ENCODE measurements around the gene UTS2. TPM values are rescaled to one million over a fixed set of nuclear protein-coding genes. Genes with fewer than 3 reads are reported as not detected.

The UTS2 gene
- total and polyA plus RNA-seq, 9 of the 15 experiments (the other 6 are each of a cell fraction or from before 2014, with no cell fraction given) = 0.22 to 0.29 TPM; not detected in 7

DNA sequence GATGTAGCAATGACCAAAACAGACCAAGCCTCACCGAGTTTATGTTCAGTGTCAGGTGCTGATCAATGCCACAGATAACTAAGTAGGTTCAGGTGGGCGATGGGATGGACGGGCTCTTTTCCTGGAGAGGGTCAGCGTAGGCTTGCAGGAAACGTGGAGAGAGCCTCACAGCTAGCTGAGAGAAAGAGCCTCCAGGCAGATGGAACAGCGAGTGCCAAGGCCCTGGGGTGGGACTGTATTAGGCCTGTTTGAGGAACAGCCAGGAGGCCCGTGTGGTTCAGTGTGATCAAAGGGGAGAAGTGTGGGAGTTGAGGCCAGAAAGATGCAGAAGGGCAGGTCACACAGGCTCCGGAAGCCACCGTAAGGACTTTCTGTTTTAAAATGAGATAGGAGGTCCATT is 7.3 kb upstream of the UTS2 start:
- no peak overlapping the region for H3K9ac ChIP-seq (ENCODE audit: insufficient read depth in 1 of 2, low read depth in 2 of 2, low read length in 2 of 2)
- BruUV-seq (replicated peaks) = no TSS peak
- in situ Hi-C loops (cut with MboI) = no loop called here
- H3K27ac ChIP-seq (ENCODE audit: extremely low read depth, low read depth, low read length) = no peak overlapping the region
- H4K20me1 ChIP-seq (replicated peaks; ENCODE audit: control insufficient read depth, insufficient read depth, low read length) = 0 out of 2 replicates have a peak, but pooled peaks cover 8% of the 10 kb centered on the region
- ChIA-PET CTCF (ENCODE audit: low intra/inter-chr PET ratio) (no interaction called here), POLR2A (no interaction called here)
- FAIRE-seq (no peak), DNase-seq (ENCODE audit: extremely low read depth in 1 of 4, low spot score in 3 of 4) (no peak), ATAC-seq (no peak)
- no peaks in the 10 kb centered on the region for H3K36me3 ChIP-seq (ENCODE audit: control insufficient read depth, insufficient read depth, low read length)
- H3K27me3 ChIP-seq (ENCODE audit: control insufficient read depth in 2 of 2, insufficient read depth in 2 of 2, low read length in 2 of 2) = peaks cover 2 to 8% of the 10 kb centered on the region in 2 experiments; a peak in 2 of 5 replicates
- H3K4me2 ChIP-seq (ENCODE audit: insufficient read depth, low read length) = no peak overlapping the region
- WGBS (ENCODE audit: insufficient coverage, low coverage, missing lambda C conversion rate) = 33% methylated on average over 9 of the region's 9 CpGs
- H3K4me1 ChIP-seq (replicated peaks in 1 of 2; ENCODE audit: control insufficient read depth in 2 of 2, insufficient read depth in 2 of 2, low read length in 2 of 2) = peaks cover 0 to 13% of the 10 kb centered on the region in 2 experiments; a peak in 3 of 5 replicates
- no peaks in the 10 kb centered on the region for H3K79me2 ChIP-seq (ENCODE audit: control insufficient read depth, insufficient read depth, low read length)
- H3K9me3 ChIP-seq (replicated peaks; ENCODE audit: control insufficient read depth, insufficient read depth, low read depth, low read length) = no peaks in the 10 kb centered on the region
- no peaks in the 10 kb centered on the region for H3K9me1 ChIP-seq (ENCODE audit: control insufficient read depth, insufficient read depth, low read length)
- H2AFZ ChIP-seq (ENCODE audit: low read depth, low read length) = no peak overlapping the region
- no peak overlapping the region for H3K4me3 ChIP-seq
- intact Hi-C loops (cut with micrococcal nuclease) = no loop called here
- TF ChIP-seq FIP1L1 (IDR thresholded peaks at IDR 0.05; ENCODE audit: low read depth, low read length, poor library complexity, severe bottlenecking) (no peak), OTX1 (CRISPR knock-in tag; IDR thresholded peaks at IDR 0.05) (no peak), TAF7 (tag; IDR thresholded peaks at IDR 0.05) (no peak), ZNF431 (CRISPR knock-in tag; IDR thresholded peaks at IDR 0.05) (no peak), ZNF239 (CRISPR knock-in tag; IDR thresholded peaks at IDR 0.05) (no peak), NCOA1 (IDR thresholded peaks at IDR 0.05; ENCODE audit: low read depth) (no peak), CHCHD3 (CRISPR knock-in tag; IDR thresholded peaks at IDR 0.05) (no peak), MCM3 (IDR thresholded peaks at IDR 0.05) (no peak), PHF20 (IDR thresholded peaks at IDR 0.05; ENCODE audit: partially characterized antibody) (no peak), XRCC5 (IDR thresholded peaks at IDR 0.05; ENCODE audit: low read depth, low read length) (no peak), ZNF217 (CRISPR knock-in tag; IDR thresholded peaks at IDR 0.05) (no peak), CHAMP1 (IDR thresholded peaks at IDR 0.05) (no peak), NFXL1 (CRISPR knock-in tag; IDR thresholded peaks at IDR 0.05) (no peak), TEAD1 (CRISPR knock-in tag; IDR thresholded peaks at IDR 0.05) (no peak)

All from K562 (cell line).